Hepatocyte (in vitro differentiated cells): ENCODE measurements around the gene ZNF225. TPM values are rescaled to one million over a fixed set of nuclear protein-coding genes. Genes with fewer than 3 reads are reported as not detected.

Source experiments
- DNase-seq: peaks from one replicate; pipeline ENCODE4 v3.0.0-alpha.2; 2016; ENCODE audit warnings: low spot score
- H2AFZ ChIP-seq: fragments of 200-600 bp; sonication (generic); 2 replicates; pipeline ENCODE4 v1.6.0; 2016; ENCODE audit warnings: antibody characterized with exemption, mild to moderate bottlenecking
- H3K27ac ChIP-seq: fragments of 200-600 bp; sonication (generic); 2 replicates; pipeline ENCODE4 v1.5.1; 2016; ENCODE audit warnings: mild to moderate bottlenecking
- H3K27me3 ChIP-seq: fragments of 200-600 bp; sonication (generic); 2 replicates; pipeline ENCODE4 v1.6.1; 2016
- H3K36me3 ChIP-seq: fragments of 200-600 bp; sonication (generic); replicated peaks from 2 replicates; pipeline ENCODE4 v1.5.1; 2016; ENCODE audit warnings: low read depth; ENCODE audit not compliant: insufficient read depth
- H3K4me1 ChIP-seq: fragments of 200-600 bp; sonication (generic); 2 replicates; pipeline ENCODE4 v1.5.1; 2016; ENCODE audit warnings: mild to moderate bottlenecking, moderate library complexity; ENCODE audit not compliant: insufficient read depth
- H3K4me2 ChIP-seq: fragments of 200-600 bp; sonication (generic); 2 replicates; pipeline ENCODE4 v1.6.0; 2016
- H3K4me3 ChIP-seq: fragments of 200-600 bp; sonication (generic); 2 replicates; pipeline ENCODE4 v1.5.1; 2016; ENCODE audit warnings: mild to moderate bottlenecking
- H3K79me2 ChIP-seq: fragments of 200-600 bp; sonication (generic); 2 replicates; pipeline ENCODE4 v1.6.0; 2017; ENCODE audit warnings: mild to moderate bottlenecking
- H3K9me2 ChIP-seq: fragments of 200-600 bp; sonication (generic); replicated peaks from 2 replicates; pipeline ENCODE4 v1.6.0; 2017; ENCODE audit warnings: mild to moderate bottlenecking; ENCODE audit not compliant: insufficient read depth
- H3K9me3 ChIP-seq: fragments of 200-600 bp; sonication (generic); 2 replicates; pipeline ENCODE4 v1.5.1; 2016; ENCODE audit warnings: low read depth, mild to moderate bottlenecking
- H4K20me1 ChIP-seq: fragments of 200-600 bp; sonication (generic); 2 replicates; pipeline ENCODE4 v1.6.0; 2016; ENCODE audit warnings: mild to moderate bottlenecking; ENCODE audit not compliant: insufficient read depth, poor library complexity, severe bottlenecking
- CTCF ChIP-seq: fragments of 200-600 bp; sonication (generic); IDR thresholded peaks from 2 replicates; pipeline ENCODE4 v1.5.1; 2016; ENCODE audit warnings: antibody characterized with exemption, mild to moderate bottlenecking; ENCODE audit not compliant: poor library complexity
- EZH2 ChIP-seq: fragments of 200-600 bp; sonication (generic); IDR thresholded peaks from 2 replicates; pipeline ENCODE4 v1.6.1; 2016; ENCODE audit warnings: antibody characterized with exemption, mild to moderate bottlenecking, borderline replicate concordance
- EZH2phosphoT487 ChIP-seq: fragments of 200-600 bp; sonication (generic); IDR thresholded peaks from one replicate; pipeline ENCODE4 v1.6.1; 2018; ENCODE audit warnings: antibody characterized with exemption, mild to moderate bottlenecking, low read depth, moderate library complexity; ENCODE audit not compliant: unreplicated experiment, severe bottlenecking
- WGBS: methylation state at CpG from one replicate; pipeline ENCODE4 v1.1.6; 2016; ENCODE audit warnings: low lambda C conversion rate; ENCODE audit errors: missing lambda C conversion rate; 5-methylcytosine and 5-hydroxymethylcytosine counted together
- polyA plus RNA-seq: library from polyadenylated mRNA; unstranded; fragments of >200 nt; fragmentation: Nextera tagmentation; extraction: Ambion mirVana; gene quantifications from 2 replicates; pipeline ENCODE4 v1.2.1, GENCODE V29; 2016
- total RNA-seq: library from RNA; depleted of rRNA; stranded (reverse); fragments of >200 nt; gene quantifications from 2 replicates; pipeline ENCODE4 v1.2.3, GENCODE V29; 2014

The ZNF225 gene
- total and polyA plus RNA-seq, 2 experiments from 2014 or later: 2.9 to 4.1 TPM

- H3K79me2 ChIP-seq: peaks cover 26% of the 10 kb centered on the region
- DNase-seq: no peak
- WGBS: 88% methylated on average over 4 of the region's 4 CpGs
- H3K27ac ChIP-seq: no peak overlapping the region
- H3K27me3 ChIP-seq: no peaks in the 10 kb centered on the region
- H4K20me1 ChIP-seq: no peaks in the 10 kb centered on the region
- H3K4me2 ChIP-seq: no peak overlapping the region
- H3K4me1 ChIP-seq: no peaks in the 10 kb centered on the region
- no peak overlapping the region for H3K4me3 ChIP-seq
- H3K9me2 ChIP-seq: no peaks in the 10 kb centered on the region
- no peaks in the 10 kb centered on the region for H3K9me3 ChIP-seq
- TF ChIP-seq CTCF: no peak
- TF ChIP-seq EZH2phosphoT487: no peak
- TF ChIP-seq EZH2: no peak
- no peaks in the 10 kb centered on the region for H3K36me3 ChIP-seq
- no peak overlapping the region for H2AFZ ChIP-seq
Measured at GRCh38 chr19:44092108-44092507, 21.1 kb upstream of the ZNF225 start.

- no peaks in the 10 kb centered on the region for H4K20me1 ChIP-seq
- no peaks in the 10 kb centered on the region for H3K36me3 ChIP-seq
- peaks cover 39% of the 10 kb centered on the region for H3K79me2 ChIP-seq
- under 1% methylated on average over 50 of the region's 50 CpGs for WGBS
- peak within 1 kb of the TSS; percentile 83 for H3K4me2 ChIP-seq
- H3K4me1 ChIP-seq: no peaks in the 10 kb centered on the region
- H3K9me3 ChIP-seq: no peaks in the 10 kb centered on the region
- peak; percentile 95 for DNase-seq
- TF ChIP-seq EZH2 (no peak), CTCF (no peak), EZH2phosphoT487 (no peak)
- peak within 1 kb of the TSS; percentile 80 for H3K4me3 ChIP-seq
- H3K9me2 ChIP-seq: no peaks in the 10 kb centered on the region
- peak within 1 kb of the TSS; percentile 78 for H3K27ac ChIP-seq
- H3K27me3 ChIP-seq: no peaks in the 10 kb centered on the region
- peak within 1 kb of the TSS; percentile 89 for H2AFZ ChIP-seq
Measured at GRCh38 chr19:44093931-44094765, 19.1 kb upstream of the ZNF225 start, which contains the start of gene ZNF224. Gene ZNF224 (plus strand): TSS chr19:44094361. CDS start chr19:44097874, 3,513 bp downstream.

- Histone ChIP-seq H3K27ac (no peak overlapping the region), H3K27me3 (no peaks in the 10 kb centered on the region), H3K9me2 (no peaks in the 10 kb centered on the region), H4K20me1 (no peaks in the 10 kb centered on the region), H3K9me3 (peaks cover 41% of the 10 kb centered on the region), H3K4me1 (no peaks in the 10 kb centered on the region), H3K36me3 (peaks cover 22% of the 10 kb centered on the region), H2AFZ (no peak overlapping the region), H3K4me2 (no peak overlapping the region), H3K4me3 (no peak overlapping the region), H3K79me2 (no peaks in the 10 kb centered on the region)
- no peak for TF ChIP-seq EZH2
- no peak for TF ChIP-seq CTCF
- no peak for TF ChIP-seq EZH2phosphoT487
- WGBS: 98% methylated on average over 3 of the region's 3 CpGs
- DNase-seq: no peak
Measured at GRCh38 chr19:44107751-44108150, 5.4 kb upstream of the ZNF225 start.
